H1 (cell line): Measurements from ENCODE around the gene MAB21L3. TPM values are rescaled to one million over a fixed set of nuclear protein-coding genes. Genes with fewer than 3 reads are reported as not detected.

ENCODE experiments used
- CTCF ChIA-PET: fragments of 300-600 bp; sonication (Branson Sonifier 250); formaldehyde crosslinking; loops from one replicate; lab custom pipeline; 2021; ENCODE audit not compliant: partially characterized antibody; lab: Charles Lee
- POLR2A ChIA-PET: fragments of 300-600 bp; sonication (Branson Sonifier 250); formaldehyde crosslinking; loops from one replicate; lab custom pipeline; 2021; ENCODE audit warnings: inconsistent platforms; ENCODE audit not compliant: partially characterized antibody; lab: Charles Lee
- DNase-seq, 2 experiments: peaks; one replicate each; pipeline versions ENCODE4 v3.0.0 to v3.0.0-alpha.2; 2010 to 2022; ENCODE audit warnings: low spot score in 2 of 2, low read depth in 1 of 2, mixed read lengths in 1 of 2
- FAIRE-seq: peaks from 2 replicates; lab custom pipeline; 2011; peaks lifted over from hg19 to GRCh38; lab: Jason Lieb, UNC
- H2AFZ ChIP-seq: 2 replicates; pipeline ENCODE4 v1.8.1; 2012; ENCODE audit warnings: low read length, inconsistent platforms
- H2AK5ac ChIP-seq: 2 replicates; pipeline ENCODE4 v1.6.1; 2013; ENCODE audit warnings: low read depth, low read length
- H2BK120ac ChIP-seq: replicated peaks from 2 replicates; pipeline ENCODE3; 2013; ENCODE audit warnings: low read depth, low read length, inconsistent platforms
- H2BK12ac ChIP-seq: 2 replicates; pipeline ENCODE4 v1.6.1; 2013; ENCODE audit warnings: low read depth, low read length
- H2BK15ac ChIP-seq: 2 replicates; pipeline ENCODE4 v1.6.1; 2013; ENCODE audit warnings: low read length
- H2BK20ac ChIP-seq: 2 replicates; pipeline ENCODE4 v1.6.1; 2013; ENCODE audit warnings: low read length
- H2BK5ac ChIP-seq: 2 replicates; pipeline ENCODE4 v1.6.1; 2013; ENCODE audit warnings: low read depth, low read length
- H3K14ac ChIP-seq: 2 replicates; pipeline ENCODE4 v1.6.1; 2013; ENCODE audit warnings: inconsistent platforms; ENCODE audit not compliant: insufficient read length
- H3K18ac ChIP-seq: 2 replicates; pipeline ENCODE4 v1.6.1; 2013; ENCODE audit warnings: low read length; ENCODE audit errors: extremely low read depth
- H3K23ac ChIP-seq: 2 replicates; pipeline ENCODE4 v1.6.1; 2013; ENCODE audit warnings: inconsistent platforms; ENCODE audit not compliant: insufficient read length
- H3K23me2 ChIP-seq: 2 replicates; pipeline ENCODE4 v1.6.1; 2013; ENCODE audit warnings: low read depth, low read length
- H3K27ac ChIP-seq: 2 replicates; pipeline ENCODE4 v1.6.1; 2011; ENCODE audit warnings: low read depth, low read length, inconsistent platforms
- H3K27me3 ChIP-seq, 4 experiments: replicated peaks in 1 of 4; 1 replicate in 1 of 4; 2 replicates in 3 of 4; pipeline versions ENCODE4 v1.6.1 to v1.8.1; 2011 to 2013; ENCODE audit warnings: low read length in 3 of 4, mild to moderate bottlenecking in 3 of 4, inconsistent platforms in 2 of 4, mixed read lengths in 2 of 4, moderate library complexity in 1 of 4; ENCODE audit not compliant: control insufficient read depth in 3 of 4, insufficient read depth in 3 of 4; ENCODE audit errors: extremely low read depth in 1 of 4
- H3K36me3 ChIP-seq, 4 experiments: 2 replicates each; pipeline versions ENCODE4 v1.6.1 to v1.8.1; 2011 to 2013; ENCODE audit warnings: mild to moderate bottlenecking in 4 of 4, low read length in 3 of 4, moderate library complexity in 2 of 4, control low read depth in 1 of 4, inconsistent platforms in 1 of 4; ENCODE audit not compliant: insufficient read depth in 4 of 4, control insufficient read depth in 2 of 4
- H3K4ac ChIP-seq: replicated peaks from 2 replicates; pipeline ENCODE3; 2013; ENCODE audit warnings: low read length, low read depth, mixed read lengths, inconsistent platforms; ENCODE audit not compliant: insufficient read length
- H3K4me1 ChIP-seq, 4 experiments: replicated peaks in 1 of 4; 1 replicate in 1 of 4; 2 replicates in 3 of 4; pipeline versions ENCODE4 v1.6.1 to v1.8.1; 2011 to 2013; ENCODE audit warnings: low read length in 3 of 4, inconsistent platforms in 2 of 4, mixed read lengths in 1 of 4; ENCODE audit not compliant: insufficient read depth in 4 of 4, control insufficient read depth in 3 of 4
- H3K4me2 ChIP-seq, 2 experiments: 2 replicates each; pipeline versions ENCODE4 v1.6.1 to v1.8.1; 2011 to 2013; ENCODE audit warnings: low read depth in 2 of 2, low read length in 2 of 2, control low read depth in 1 of 2, inconsistent platforms in 1 of 2, mild to moderate bottlenecking in 1 of 2; ENCODE audit not compliant: insufficient read depth in 1 of 2
- H3K4me3 ChIP-seq, 4 experiments: fragments of 200-600, 300-600 bp in 1 of 4; sonication (generic), shearing (Covaris generic), sonication (Bioruptor Twin) in 1 of 4; 2 replicates each; pipeline versions ENCODE4 v1.5.1 to v1.8.1; 2011 to 2016; ENCODE audit warnings: low read length in 4 of 4, low read depth in 3 of 4, control low read depth in 2 of 4, inconsistent platforms in 2 of 4, mild to moderate bottlenecking in 2 of 4, mixed read lengths in 1 of 4, moderate library complexity in 1 of 4; ENCODE audit not compliant: insufficient read depth in 2 of 4; ENCODE audit errors: extremely low read depth in 1 of 4
- H3K56ac ChIP-seq: replicated peaks from 2 replicates; pipeline ENCODE3; 2013; ENCODE audit warnings: low read depth, mild to moderate bottlenecking, mixed read lengths, low read length, inconsistent platforms; ENCODE audit not compliant: insufficient read length
- H3K79me1 ChIP-seq: 2 replicates; pipeline ENCODE4 v1.6.1; 2013; ENCODE audit warnings: low read depth, low read length, control low read depth
- H3K79me2 ChIP-seq, 2 experiments: 2 replicates each; pipeline versions ENCODE4 v1.6.1 to v1.8.1; 2012 to 2013; ENCODE audit warnings: low read length in 2 of 2, mild to moderate bottlenecking in 2 of 2, inconsistent platforms in 1 of 2; ENCODE audit not compliant: insufficient read depth in 2 of 2, control insufficient read depth in 1 of 2
- H3K9ac ChIP-seq, 4 experiments: replicated peaks in 1 of 4; 1 replicate in 1 of 4; 2 replicates in 3 of 4; pipeline versions ENCODE4 v1.6.1 to v1.8.1; 2011 to 2013; ENCODE audit warnings: low read depth in 3 of 4, low read length in 3 of 4, control low read depth in 2 of 4, mild to moderate bottlenecking in 2 of 4, moderate library complexity in 2 of 4, inconsistent platforms in 1 of 4; ENCODE audit errors: extremely low read depth in 1 of 4
- H3K9me3 ChIP-seq, 2 experiments: 2 replicates each; pipeline versions ENCODE4 v1.6.1 to v1.8.1; 2012 to 2013; ENCODE audit warnings: mild to moderate bottlenecking in 2 of 2, moderate library complexity in 2 of 2, control low read depth in 1 of 2, inconsistent platforms in 1 of 2, low read depth in 1 of 2, low read length in 1 of 2, mixed read lengths in 1 of 2; ENCODE audit not compliant: insufficient read depth in 2 of 2
- H4K20me1 ChIP-seq, 2 experiments: replicated peaks in 1 of 2; 2 replicates each; pipeline versions ENCODE3 to v1.8.1; 2011 to 2013; ENCODE audit warnings: inconsistent platforms in 2 of 2, low read length in 2 of 2, mild to moderate bottlenecking in 1 of 2; ENCODE audit not compliant: insufficient read depth in 2 of 2, control insufficient read depth in 1 of 2
- H4K5ac ChIP-seq: 2 replicates; pipeline ENCODE4 v1.6.1; 2013; ENCODE audit warnings: low read length, low read depth, mixed read lengths, inconsistent platforms; ENCODE audit not compliant: insufficient read length
- H4K8ac ChIP-seq: 2 replicates; pipeline ENCODE4 v1.8.0; 2013; ENCODE audit warnings: mild to moderate bottlenecking, moderate library complexity, low read length, inconsistent platforms; ENCODE audit not compliant: insufficient read depth; ENCODE audit errors: extremely low read depth
- H4K91ac ChIP-seq: replicated peaks from 2 replicates; pipeline ENCODE3; 2013; ENCODE audit warnings: low read length, mixed read lengths, inconsistent platforms; ENCODE audit not compliant: insufficient read length
- POLR2A ChIP-seq, 2 experiments: IDR thresholded peaks; 1 replicate in 1 of 2; 2 replicates in 1 of 2; pipeline ENCODE4 v1.6.1; 2011; ENCODE audit warnings: low read depth in 2 of 2, low read length in 2 of 2, mild to moderate bottlenecking in 2 of 2; ENCODE audit errors: control extremely low read depth in 1 of 2
- POLR2AphosphoS5 ChIP-seq: IDR thresholded peaks from 2 replicates; pipeline ENCODE4 v1.6.1; 2011; ENCODE audit warnings: low read depth, low read length
- RBBP5 ChIP-seq: IDR thresholded peaks from 2 replicates; pipeline ENCODE4 v1.7.1; 2012; ENCODE audit warnings: low read depth, mild to moderate bottlenecking, inconsistent platforms, low read length, moderate library complexity, borderline replicate concordance
- TAF1 ChIP-seq: IDR thresholded peaks from 2 replicates; pipeline ENCODE4 v1.6.1; 2011; ENCODE audit warnings: mild to moderate bottlenecking, low read depth, low read length
- WGBS, 2 experiments: shearing (Covaris generic) in 1 of 2; methylation state at CpG; one replicate each; pipeline versions ENCODE4 v1.1.6 to v1.1.7; 2013 to 2015; ENCODE audit warnings: low lambda C conversion rate in 2 of 2, mixed read lengths in 2 of 2, inconsistent platforms in 1 of 2, low coverage in 1 of 2, missing lambda C conversion rate in 1 of 2; ENCODE audit not compliant: insufficient replicate concordance in 2 of 2, insufficient coverage in 1 of 2, insufficient read length in 1 of 2; ENCODE audit errors: extremely low coverage in 1 of 2, missing lambda C conversion rate in 1 of 2; 5-methylcytosine and 5-hydroxymethylcytosine counted together
- polyA plus RNA-seq, 7 experiments: library from polyadenylated mRNA; depleted of rRNA in 3 of 7; stranded (reverse) in 5 of 7; unstranded in 2 of 7; fragments of >200 nt in 5 of 7; fragments of 200-250 nt in 2 of 7; gene quantifications; 1 replicate in 5 of 7; 2 replicates in 1 of 7; 4 replicates in 1 of 7; pipeline versions ENCODE4 v1.2.1 to v1.2.3, GENCODE V29; 2011 to 2013; ENCODE audit warnings: missing spikeins in 2 of 7, mixed read lengths in 2 of 7
- total RNA-seq: library from RNA; stranded (reverse); fragmentation: NEBNext Ultra II Directional; extraction: Animal tissue kit (Norgen Biotek cat#: 25700); gene quantifications from 2 replicates; pipeline ENCODE4 v1.2.1, GENCODE V29; 2021
- TF ChIP-seq, protein P1 (sequence below), 3 experiments: IDR thresholded peaks; 1 replicate in 2 of 3; 2 replicates in 1 of 3; pipeline versions ENCODE4 v1.5.1 to v1.6.1; 2011; ENCODE audit warnings: low read length in 3 of 3, mild to moderate bottlenecking in 3 of 3, inconsistent platforms in 2 of 3, low read depth in 1 of 3, moderate library complexity in 1 of 3; ENCODE audit not compliant: insufficient read depth in 1 of 3; ENCODE audit errors: control extremely low read depth in 1 of 3

Gene MAB21L3
- total and polyA plus RNA-seq, 2 of the 8 experiments (the other 6 are each of a cell fraction or from before 2014, with no cell fraction given), result not detected

DNA sequence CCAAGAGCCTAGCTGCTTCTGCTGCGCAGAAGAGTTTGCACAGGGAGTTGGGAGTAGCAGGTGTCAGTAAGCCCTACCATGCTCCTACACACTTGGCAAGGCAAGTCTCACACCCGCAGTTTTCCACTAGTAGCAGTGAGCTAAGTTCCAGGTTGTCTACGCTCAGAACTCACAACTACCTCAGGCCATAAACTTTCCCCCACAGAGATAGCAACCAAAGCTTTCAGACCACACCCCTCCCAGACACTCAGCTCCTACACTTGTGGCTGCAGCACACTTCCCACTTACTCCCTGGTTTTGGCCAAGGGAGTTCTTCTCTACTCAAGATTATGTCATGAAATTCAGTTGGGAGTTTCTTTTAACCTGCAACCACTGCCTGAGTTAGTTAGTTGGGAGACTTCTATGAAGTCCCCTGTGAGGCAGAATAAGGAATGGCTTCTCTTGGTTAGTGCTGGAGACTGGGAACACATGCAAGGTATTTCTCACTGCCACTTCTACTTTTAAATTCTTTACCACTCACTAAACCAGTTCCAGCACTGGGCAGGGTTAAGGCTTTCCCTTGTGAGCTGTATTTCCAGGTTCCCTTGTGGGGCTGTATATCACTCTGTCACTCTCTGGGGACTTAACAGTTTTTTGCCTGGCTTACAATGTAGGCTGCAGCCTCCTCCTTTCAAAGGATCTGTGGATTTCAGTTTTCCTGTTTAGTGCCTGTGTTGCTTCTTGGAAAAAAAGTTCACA is 18.3 kb upstream of the MAB21L3 start:
- Histone ChIP-seq H2BK20ac (no peak overlapping the region), H3K4me3 (no peak overlapping the region), H2AFZ (no peak overlapping the region), H4K20me1 (no peaks in the 10 kb centered on the region), H2BK15ac (no peak overlapping the region), H3K27me3 (no peaks in the 10 kb centered on the region), H4K8ac (no peak overlapping the region), H3K14ac (no peak overlapping the region), H3K4me2 (no peak overlapping the region), H2AK5ac (no peak overlapping the region), H3K4me1 (no peaks in the 10 kb centered on the region), H2BK120ac (no peak overlapping the region), H2BK5ac (no peak overlapping the region), H3K23me2 (no peaks in the 10 kb centered on the region), H3K79me2 (no peaks in the 10 kb centered on the region), H3K36me3 (no peaks in the 10 kb centered on the region), H3K18ac (no peak overlapping the region), H3K9ac (no peak overlapping the region), H3K9me3 (0 out of 4 replicates have a peak, but pooled peaks cover 0 to 4% of the 10 kb centered on the region in 2 experiments), H3K79me1 (no peaks in the 10 kb centered on the region), H3K27ac (no peak overlapping the region), H3K23ac (no peak overlapping the region), H4K91ac (no peak overlapping the region), H2BK12ac (no peak overlapping the region), H4K5ac (no peak overlapping the region), H3K4ac (no peak overlapping the region), H3K56ac (no peak overlapping the region)
- ChIA-PET CTCF (no interaction called here), POLR2A (no interaction called here)
- FAIRE-seq (no peak), DNase-seq (no peak)
- 63% methylated on average over 3 of the region's 3 CpGs; no CpG with 5 or more reads in 1 of the 2 experiments for WGBS, 2 experiments
- TF ChIP-seq POLR2AphosphoS5 (no peak), POLR2A (IDR thresholded peaks at IDR 0.05; ENCODE audit: control extremely low read depth in 1 of 2, low read depth in 2 of 2, low read length in 2 of 2) (no peak), TAF1 (no peak), RBBP5 (no peak)
- TF ChIP-seq, protein P1, sequence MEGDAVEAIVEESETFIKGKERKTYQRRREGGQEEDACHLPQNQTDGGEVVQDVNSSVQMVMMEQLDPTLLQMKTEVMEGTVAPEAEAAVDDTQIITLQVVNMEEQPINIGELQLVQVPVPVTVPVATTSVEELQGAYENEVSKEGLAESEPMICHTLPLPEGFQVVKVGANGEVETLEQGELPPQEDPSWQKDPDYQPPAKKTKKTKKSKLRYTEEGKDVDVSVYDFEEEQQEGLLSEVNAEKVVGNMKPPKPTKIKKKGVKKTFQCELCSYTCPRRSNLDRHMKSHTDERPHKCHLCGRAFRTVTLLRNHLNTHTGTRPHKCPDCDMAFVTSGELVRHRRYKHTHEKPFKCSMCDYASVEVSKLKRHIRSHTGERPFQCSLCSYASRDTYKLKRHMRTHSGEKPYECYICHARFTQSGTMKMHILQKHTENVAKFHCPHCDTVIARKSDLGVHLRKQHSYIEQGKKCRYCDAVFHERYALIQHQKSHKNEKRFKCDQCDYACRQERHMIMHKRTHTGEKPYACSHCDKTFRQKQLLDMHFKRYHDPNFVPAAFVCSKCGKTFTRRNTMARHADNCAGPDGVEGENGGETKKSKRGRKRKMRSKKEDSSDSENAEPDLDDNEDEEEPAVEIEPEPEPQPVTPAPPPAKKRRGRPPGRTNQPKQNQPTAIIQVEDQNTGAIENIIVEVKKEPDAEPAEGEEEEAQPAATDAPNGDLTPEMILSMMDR (IDR thresholded peaks at IDR 0.05; ENCODE audit: control extremely low read depth in 1 of 3, insufficient read depth in 1 of 3, low read depth in 1 of 3, low read length in 3 of 3), result no peak
